SK-N-SH (cell line): ENCODE results near the gene ZNF718. TPM values are rescaled to one million over a fixed set of nuclear protein-coding genes. Genes with fewer than 3 reads are reported as not detected.
"Not testable (repeated sequence)": the region's sequence is repeated elsewhere in the genome, so short reads cannot be mapped to it uniquely, and the experiment has no call there.

ENCODE experiments used
- CTCF ChIA-PET: fragments of 300-600, 350-600 bp; formaldehyde crosslinking; extraction: SDS; loops from one replicate; lab custom pipeline; 2021; lab: Yijun Ruan, JAX
- POLR2A ChIA-PET: fragments of 350-600 bp; sonication (Branson Sonifier 250); formaldehyde crosslinking; extraction: SDS; loops from one replicate; lab custom pipeline; 2020; ENCODE audit warnings: antibody characterized with exemption, inconsistent platforms; lab: Yijun Ruan, JAX
- DNase-seq: peaks from one replicate; pipeline ENCODE4 v3.0.0; 2012
- H2AFZ ChIP-seq: fragments of 200-600 bp; sonication (generic); 2 replicates; pipeline ENCODE4 v1.8.1; 2016; ENCODE audit warnings: antibody characterized with exemption, mild to moderate bottlenecking, low read depth
- H3F3A ChIP-seq: fragments of 200-600 bp; sonication (generic); replicated peaks from 2 replicates; pipeline ENCODE3; 2016; ENCODE audit warnings: antibody characterized with exemption, mild to moderate bottlenecking; ENCODE audit not compliant: insufficient read depth
- H3K27ac ChIP-seq, 2 experiments: fragments of 200-500 bp in 1 of 2; fragments of 200-600 bp in 1 of 2; sonication (Bioruptor generic) in 1 of 2; sonication (generic), shearing (Covaris generic) in 1 of 2; 2 replicates each; pipeline versions ENCODE4 v1.5.1 to v1.6.1; 2014 to 2016; ENCODE audit warnings: low read depth in 2 of 2, inconsistent platforms in 1 of 2, low read length in 1 of 2, mild to moderate bottlenecking in 1 of 2, mixed read lengths in 1 of 2
- H3K27me3 ChIP-seq: fragments of 200-600 bp; sonication (generic), shearing (Covaris generic); 2 replicates; pipeline ENCODE4 v1.6.1; 2016; ENCODE audit warnings: mixed run types; ENCODE audit not compliant: insufficient read depth
- H3K36me3 ChIP-seq, 2 experiments: fragments of 200-500 bp in 1 of 2; fragments of 200-600 bp in 1 of 2; sonication (Bioruptor generic) in 1 of 2; sonication (generic) in 1 of 2; replicated peaks in 1 of 2; 2 replicates each; pipeline versions ENCODE3 to v1.5.1; 2014 to 2016; ENCODE audit warnings: low read length in 1 of 2, mild to moderate bottlenecking in 1 of 2; ENCODE audit not compliant: insufficient read depth in 2 of 2, control insufficient read depth in 1 of 2
- H3K4me1 ChIP-seq, 2 experiments: fragments of 200-500 bp in 1 of 2; fragments of 200-600 bp in 1 of 2; sonication (Bioruptor generic) in 1 of 2; sonication (generic), shearing (Covaris generic) in 1 of 2; 2 replicates each; pipeline versions ENCODE4 v1.5.1 to v1.6.1; 2014 to 2016; ENCODE audit warnings: low read depth in 1 of 2, low read length in 1 of 2, mixed run types in 1 of 2; ENCODE audit not compliant: insufficient read depth in 2 of 2, control insufficient read depth in 1 of 2
- H3K4me2 ChIP-seq: fragments of 200-600 bp; sonication (generic), shearing (Covaris generic); 2 replicates; pipeline ENCODE4 v1.6.1; 2017; ENCODE audit warnings: mixed run types
- H3K4me3 ChIP-seq, 2 experiments: fragments of 200-500 bp in 1 of 2; fragments of 200-600 bp in 1 of 2; sonication (Bioruptor generic) in 1 of 2; sonication (generic), shearing (Covaris generic) in 1 of 2; 2 replicates each; pipeline versions ENCODE4 v1.5.1 to v1.8.1; 2014 to 2016; ENCODE audit warnings: low read depth in 2 of 2, inconsistent platforms in 1 of 2, low read length in 1 of 2, mild to moderate bottlenecking in 1 of 2, mixed read lengths in 1 of 2, moderate library complexity in 1 of 2
- H3K79me2 ChIP-seq: fragments of 200-600 bp; sonication (generic); 2 replicates; pipeline ENCODE4 v1.8.1; 2017; ENCODE audit warnings: mild to moderate bottlenecking; ENCODE audit not compliant: insufficient read depth
- H3K9ac ChIP-seq: fragments of 200-600 bp; sonication (generic); 2 replicates; pipeline ENCODE4 v1.6.1; 2017; ENCODE audit warnings: mixed run types
- H3K9me2 ChIP-seq: fragments of 200-600 bp; sonication (generic); 2 replicates; pipeline ENCODE4 v1.6.1; 2017; ENCODE audit warnings: mixed run types
- H3K9me3 ChIP-seq: fragments of 200-600 bp; sonication (generic); 2 replicates; pipeline ENCODE4 v1.6.1; 2017; ENCODE audit warnings: mixed run types, mild to moderate bottlenecking, moderate library complexity
- H4K20me1 ChIP-seq: fragments of 200-600 bp; sonication (generic); 2 replicates; pipeline ENCODE4 v1.6.1; 2017; ENCODE audit warnings: mild to moderate bottlenecking, mixed run types; ENCODE audit not compliant: insufficient read depth
- EP300 ChIP-seq, 2 experiments: IDR thresholded peaks; 2 replicates each; pipeline versions ENCODE4 v1.4.0 to v1.6.1; 2012; ENCODE audit warnings: borderline replicate concordance in 1 of 2, low read depth in 1 of 2, low read length in 1 of 2
- FOXM1 ChIP-seq: IDR thresholded peaks from 2 replicates; pipeline ENCODE4 v1.4.0; 2012; ENCODE audit warnings: low read depth, mild to moderate bottlenecking
- GABPA ChIP-seq: IDR thresholded peaks from 2 replicates; pipeline ENCODE4 v1.4.0; 2012; ENCODE audit warnings: low read depth, mild to moderate bottlenecking
- MEF2A ChIP-seq: IDR thresholded peaks from 2 replicates; pipeline ENCODE4 v1.4.0; 2012; ENCODE audit warnings: low read depth, borderline replicate concordance
- PBX3 ChIP-seq: IDR thresholded peaks from 2 replicates; pipeline ENCODE4; 2012
- RCOR1 ChIP-seq: fragments of 150-350 bp; IDR thresholded peaks from 2 replicates; pipeline ENCODE4 v1.6.1; 2017; ENCODE audit warnings: antibody characterized with exemption, low read length
- RFX5 ChIP-seq: IDR thresholded peaks from 2 replicates; pipeline ENCODE4 v1.6.1; 2012; ENCODE audit warnings: mild to moderate bottlenecking, improper control_type of control experiment, low read length
- RXRA ChIP-seq: IDR thresholded peaks from 2 replicates; pipeline ENCODE4 v1.4.0; 2012; ENCODE audit warnings: low read depth, mild to moderate bottlenecking, borderline replicate concordance
- TAF1 ChIP-seq: IDR thresholded peaks from 2 replicates; pipeline ENCODE4 v1.6.1; 2012; ENCODE audit warnings: low read depth, mild to moderate bottlenecking, low read length, moderate library complexity, borderline replicate concordance
- TCF12 ChIP-seq: IDR thresholded peaks from 2 replicates; pipeline ENCODE4 v1.4.0; 2012
- TEAD4 ChIP-seq: IDR thresholded peaks from 2 replicates; pipeline ENCODE4 v1.4.0; 2012; ENCODE audit warnings: mild to moderate bottlenecking, borderline replicate concordance; ENCODE audit not compliant: insufficient read depth
- WGBS: methylation state at CpG from one replicate; pipeline ENCODE4 v1.1.6; 2017; ENCODE audit warnings: low lambda C conversion rate; 5-methylcytosine and 5-hydroxymethylcytosine counted together
- polyA plus RNA-seq, 3 experiments: library from polyadenylated mRNA; depleted of rRNA; stranded (reverse); fragments of >200 nt; gene quantifications; 2 replicates each; pipeline ENCODE4 v1.2.3, GENCODE V29; 2012

The ZNF718 gene
- polyA plus RNA-seq, 1 of the 3 experiments (the other 2 are of a cell fraction): 0.02 TPM

- no peak for TF ChIP-seq MEF2A
- no peak for TF ChIP-seq TAF1
- TF ChIP-seq TCF12: no peak
- TF ChIP-seq FOXM1: no peak
These were observed 76.6 kb downstream of the ZNF718 start (continued) for GRCh38 chr4:200936-201335.

GRCh38 chr4:202822-203221, 78.5 kb downstream of the ZNF718 start:
- H3K9ac ChIP-seq, H3K27me3 ChIP-seq, H3F3A ChIP-seq, H3K4me3 ChIP-seq, DNase-seq, H3K27ac ChIP-seq, H3K36me3 ChIP-seq, H3K9me3 ChIP-seq, CTCF ChIA-PET, H2AFZ ChIP-seq, H3K4me1 ChIP-seq, H3K4me2 ChIP-seq, H3K79me2 ChIP-seq, H4K20me1 ChIP-seq, H3K9me2 ChIP-seq, POLR2A ChIA-PET: not testable (repeated sequence)

GRCh38 chr4:205097-205756, 80.9 kb downstream of the ZNF718 start:
- ChIA-PET CTCF (no interaction called here), POLR2A (no interaction called here)
- no peak for DNase-seq
- no peaks in the 10 kb centered on the region for H3K4me1 ChIP-seq
- no peaks in the 10 kb centered on the region for H4K20me1 ChIP-seq
- no peak overlapping the region for H3K9ac ChIP-seq
- TF ChIP-seq GABPA: no peak
- H3F3A ChIP-seq: no peaks in the 10 kb centered on the region
- no peaks in the 10 kb centered on the region for H3K9me2 ChIP-seq
- 0 out of 2 replicates have a peak, but pooled peaks cover 4% of the 10 kb centered on the region for H3K9me3 ChIP-seq
- H3K4me2 ChIP-seq: no peak overlapping the region
- H3K36me3 ChIP-seq: no peaks in the 10 kb centered on the region
- H3K79me2 ChIP-seq: no peaks in the 10 kb centered on the region
- no peak overlapping the region for H2AFZ ChIP-seq
- H3K27me3 ChIP-seq: no peaks in the 10 kb centered on the region
- no peak overlapping the region for H3K27ac ChIP-seq
- 85% methylated on average over 4 of the region's 24 CpGs for WGBS
- H3K4me3 ChIP-seq: no peak overlapping the region; a peak in 1 of 4 replicates

GRCh38 chr4:206054-206453, 81.8 kb downstream of the ZNF718 start:
- no peak for TF ChIP-seq EP300 (IDR thresholded peaks at IDR 0.05; ENCODE audit: borderline replicate concordance in 1 of 2, low read depth in 1 of 2, low read length in 1 of 2)
- no peak for TF ChIP-seq RXRA
- TF ChIP-seq TEAD4: no peak
- TF ChIP-seq RFX5: no peak
- no peak for TF ChIP-seq PBX3
- no peak for TF ChIP-seq RCOR1
- ChIA-PET POLR2A (no interaction called here), CTCF (no interaction called here)
- no peaks in the 10 kb centered on the region for H3K4me1 ChIP-seq
- no peak overlapping the region for H3K4me2 ChIP-seq
- no peak for DNase-seq
- 0 out of 2 replicates have a peak, but pooled peaks cover 4% of the 10 kb centered on the region for H3K9me3 ChIP-seq
- no peak overlapping the region for H3K9ac ChIP-seq
- 37% methylated on average over 4 of the region's 4 CpGs for WGBS
- H4K20me1 ChIP-seq: no peaks in the 10 kb centered on the region
- H3K79me2 ChIP-seq: no peaks in the 10 kb centered on the region
- H3K27ac ChIP-seq: no peak overlapping the region
- no peaks in the 10 kb centered on the region for H3K36me3 ChIP-seq
- H2AFZ ChIP-seq: no peak overlapping the region
- no peaks in the 10 kb centered on the region for H3K9me2 ChIP-seq
- H3K27me3 ChIP-seq: no peaks in the 10 kb centered on the region
- no peaks in the 10 kb centered on the region for H3F3A ChIP-seq
- H3K4me3 ChIP-seq: no peak overlapping the region

- H3K9ac ChIP-seq, H3K9me2 ChIP-seq, H3K4me3 ChIP-seq, H4K20me1 ChIP-seq, H3K79me2 ChIP-seq, H3F3A ChIP-seq, H3K36me3 ChIP-seq, H3K4me2 ChIP-seq, H3K4me1 ChIP-seq, POLR2A ChIA-PET, CTCF ChIA-PET, H3K9me3 ChIP-seq, DNase-seq, H2AFZ ChIP-seq, H3K27ac ChIP-seq, H3K27me3 ChIP-seq: not testable (repeated sequence)
- WGBS: 12% methylated on average over 3 of the region's 3 CpGs
These were observed 84.3 kb downstream of the ZNF718 start for GRCh38 chr4:208416-209096.
